T-helper 9 cell (primary cell): ENCODE results near the gene NCAPD2.
"Not testable (repeated sequence)": the region's sequence is repeated elsewhere in the genome, so short reads cannot be mapped to it uniquely, and the experiment has no call there.

Source experiments
- DNase-seq: peaks from one replicate; pipeline ENCODE4 v3.0.0-alpha.2; 2020

The NCAPD2 gene

DNA sequence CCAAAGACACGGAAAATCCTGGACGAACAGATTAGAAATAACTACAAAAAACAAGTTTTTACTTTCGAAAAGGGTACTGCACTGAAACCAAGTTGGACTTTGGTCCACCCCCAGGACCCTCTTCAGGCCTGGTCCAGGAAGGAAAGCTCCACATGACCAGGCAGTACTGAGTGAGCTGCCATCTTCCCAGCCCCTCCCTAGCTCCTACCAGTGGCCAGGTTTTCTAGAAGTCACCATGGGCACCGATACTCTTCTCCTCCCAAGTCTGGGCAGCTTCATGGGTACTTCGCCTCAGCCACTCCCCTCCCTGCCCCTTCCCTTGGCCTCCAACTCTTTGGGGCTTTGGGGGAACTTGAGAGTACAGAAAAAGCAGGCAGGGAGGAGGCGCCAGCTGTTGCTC is 30.0 kb upstream of the NCAPD2 start:
- no peak for DNase-seq

DNA sequence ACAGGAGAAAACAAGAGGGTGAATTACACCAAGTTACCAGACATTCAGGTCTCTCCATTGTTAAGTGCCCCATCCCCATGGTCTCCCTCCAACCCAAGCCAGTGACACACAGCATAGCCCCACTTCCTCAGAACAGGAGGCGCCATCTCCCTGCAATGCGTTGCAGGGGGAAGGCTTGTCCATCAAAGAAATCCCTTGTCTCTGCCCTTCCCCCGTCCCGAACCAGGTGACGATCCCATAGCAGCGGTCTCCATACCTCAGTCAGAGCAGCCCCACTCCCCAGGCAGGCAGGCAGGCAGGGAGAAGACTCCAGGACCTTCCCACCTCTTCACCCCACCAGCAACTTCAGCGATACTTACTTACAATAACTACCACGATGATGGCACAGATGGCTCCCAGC is 29.4 kb upstream of the NCAPD2 start:
- no peak for DNase-seq

DNA sequence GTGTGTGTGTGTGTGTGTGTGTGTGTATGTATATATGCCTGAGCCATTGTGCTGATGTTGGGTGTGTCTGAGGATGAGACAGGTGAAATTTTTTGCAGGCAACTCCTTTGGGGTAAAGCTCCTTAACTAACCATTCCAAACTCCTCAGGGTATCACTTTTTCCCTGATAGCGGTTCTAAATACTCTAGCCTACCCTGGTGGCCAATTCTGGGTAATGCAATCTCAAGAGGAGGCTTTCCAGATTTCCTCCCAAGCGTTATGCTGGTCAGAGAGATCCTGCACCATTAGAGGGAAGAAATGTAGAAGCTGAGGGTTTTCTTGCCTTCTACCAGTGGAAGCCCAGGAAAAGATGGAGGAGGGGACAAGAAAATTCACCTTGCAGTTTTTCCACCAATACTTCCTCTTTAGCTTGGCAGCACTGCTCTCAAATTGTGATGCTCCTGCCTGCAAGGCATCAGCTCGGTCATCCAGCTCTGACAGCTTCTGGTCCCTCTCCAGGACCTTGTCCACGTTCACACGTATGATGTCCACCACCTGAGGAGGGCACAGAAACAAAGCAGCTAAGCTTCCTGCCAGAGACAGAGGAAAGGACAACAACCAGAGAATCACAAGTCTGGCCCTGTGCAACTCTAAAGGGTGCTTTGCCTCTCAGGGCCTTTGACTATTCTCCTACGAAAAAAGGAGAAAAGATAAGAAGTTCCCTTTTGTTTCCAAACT is 28.3 kb upstream of the NCAPD2 start:
- DNase-seq = no peak

DNA sequence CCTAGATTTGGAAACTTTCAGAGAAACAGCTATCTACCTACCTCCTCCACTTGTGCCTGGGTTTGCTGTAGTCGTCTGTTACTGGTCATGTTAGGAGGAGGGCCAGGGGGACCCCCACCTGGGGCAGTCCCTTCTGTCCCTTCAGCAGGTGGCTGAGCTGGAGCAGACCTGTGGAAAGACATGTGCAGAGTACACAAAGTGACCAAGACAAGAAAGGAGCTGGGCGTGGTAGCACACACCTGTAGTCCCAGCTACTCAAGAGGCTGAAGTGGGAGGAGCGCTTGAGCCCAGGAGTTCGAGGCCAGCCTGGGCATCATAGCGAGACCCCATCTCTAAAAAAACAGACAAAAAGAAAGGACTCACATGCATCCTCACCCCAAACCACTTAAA is 27.7 kb upstream of the NCAPD2 start:
- no peak for DNase-seq

DNA sequence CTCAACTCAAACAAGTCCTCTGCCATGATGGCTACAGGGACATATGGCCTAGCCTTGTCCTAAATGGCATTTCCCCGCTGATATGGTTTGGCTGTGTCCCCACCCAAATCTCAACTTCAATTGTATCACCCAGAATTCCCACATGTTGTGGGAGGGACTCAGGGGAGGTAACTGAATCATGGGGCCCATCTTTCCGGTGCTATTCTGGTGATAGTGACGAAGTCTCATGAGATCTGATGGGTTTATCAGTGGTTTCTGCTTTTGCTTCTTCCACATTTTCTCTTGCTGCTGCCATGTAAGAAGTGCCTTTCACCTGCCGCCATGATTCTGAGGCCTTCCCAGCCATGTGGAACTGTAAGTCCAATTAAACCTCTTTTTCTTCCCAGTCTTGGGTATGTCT is 27.2 kb upstream of the NCAPD2 start:
- DNase-seq = not testable (repeated sequence)

DNA sequence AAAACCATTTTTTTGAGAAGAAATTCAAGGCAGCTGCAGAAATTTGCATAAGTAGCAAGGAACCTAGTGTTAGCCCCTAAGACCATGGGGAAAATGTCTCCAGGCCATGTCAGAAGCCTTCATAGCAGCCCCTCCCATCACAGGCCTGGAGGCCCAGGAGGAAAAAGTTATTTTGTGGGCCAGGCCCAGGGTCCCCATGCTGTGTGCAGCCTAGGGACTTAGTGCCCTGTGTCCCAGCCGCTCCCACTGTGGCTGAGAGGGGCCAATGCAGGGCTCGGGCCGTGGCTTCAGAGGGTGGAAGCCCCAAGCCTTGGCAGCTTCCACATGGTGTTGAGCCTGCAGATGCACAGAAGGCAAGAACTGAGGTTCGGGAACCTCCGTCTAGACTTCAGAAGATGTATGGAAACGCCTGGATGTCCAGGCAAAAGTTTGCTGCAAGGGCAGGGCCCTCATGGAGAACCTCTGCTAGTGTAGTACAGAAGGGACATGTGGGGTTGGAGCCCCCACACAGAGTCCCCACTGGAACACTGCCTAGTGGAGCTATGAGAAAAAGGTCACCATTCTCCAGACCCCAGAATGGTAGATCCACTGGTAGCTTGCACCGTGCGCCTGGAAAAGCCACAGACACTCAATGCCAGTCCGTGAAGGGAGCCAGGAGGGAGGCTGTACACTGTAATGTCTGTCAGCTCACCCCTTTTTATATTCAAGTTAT is 26.2 kb upstream of the NCAPD2 start:
- DNase-seq = not testable (repeated sequence)

DNA sequence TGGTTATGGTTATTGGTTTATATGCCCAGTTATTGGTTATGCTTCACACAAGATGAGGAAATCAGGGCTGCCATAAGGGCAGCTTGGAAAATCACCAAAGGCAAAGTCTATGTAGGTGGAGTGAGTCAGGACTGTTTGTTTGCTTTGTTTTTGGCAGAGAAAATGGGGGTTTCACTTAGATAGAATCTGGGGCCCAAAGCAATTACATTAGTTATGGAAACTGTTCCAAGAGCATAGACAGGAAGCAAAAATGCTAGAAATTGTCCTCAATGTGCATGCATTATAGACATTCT is 25.7 kb upstream of the NCAPD2 start:
- DNase-seq = no peak

DNA sequence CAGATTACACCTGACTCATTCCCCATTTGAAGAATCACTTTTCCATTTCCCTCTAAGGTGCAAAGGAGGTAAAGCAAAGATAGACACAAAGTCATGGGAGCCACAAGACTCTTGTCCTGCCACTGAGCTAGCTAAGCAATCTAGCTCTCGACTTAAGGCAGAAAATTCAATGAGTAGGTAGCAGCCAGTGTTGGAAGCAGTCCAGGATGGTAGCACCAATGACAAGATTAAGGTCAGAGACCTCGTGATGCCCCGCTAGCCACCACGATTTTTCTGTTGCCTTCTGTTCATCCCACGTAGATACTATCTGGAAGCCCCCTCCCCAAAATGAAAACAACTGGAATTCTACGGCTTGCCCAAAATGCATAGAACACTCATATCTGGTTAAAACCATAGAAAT is 24.8 kb upstream of the NCAPD2 start:
- DNase-seq = no peak

DNA sequence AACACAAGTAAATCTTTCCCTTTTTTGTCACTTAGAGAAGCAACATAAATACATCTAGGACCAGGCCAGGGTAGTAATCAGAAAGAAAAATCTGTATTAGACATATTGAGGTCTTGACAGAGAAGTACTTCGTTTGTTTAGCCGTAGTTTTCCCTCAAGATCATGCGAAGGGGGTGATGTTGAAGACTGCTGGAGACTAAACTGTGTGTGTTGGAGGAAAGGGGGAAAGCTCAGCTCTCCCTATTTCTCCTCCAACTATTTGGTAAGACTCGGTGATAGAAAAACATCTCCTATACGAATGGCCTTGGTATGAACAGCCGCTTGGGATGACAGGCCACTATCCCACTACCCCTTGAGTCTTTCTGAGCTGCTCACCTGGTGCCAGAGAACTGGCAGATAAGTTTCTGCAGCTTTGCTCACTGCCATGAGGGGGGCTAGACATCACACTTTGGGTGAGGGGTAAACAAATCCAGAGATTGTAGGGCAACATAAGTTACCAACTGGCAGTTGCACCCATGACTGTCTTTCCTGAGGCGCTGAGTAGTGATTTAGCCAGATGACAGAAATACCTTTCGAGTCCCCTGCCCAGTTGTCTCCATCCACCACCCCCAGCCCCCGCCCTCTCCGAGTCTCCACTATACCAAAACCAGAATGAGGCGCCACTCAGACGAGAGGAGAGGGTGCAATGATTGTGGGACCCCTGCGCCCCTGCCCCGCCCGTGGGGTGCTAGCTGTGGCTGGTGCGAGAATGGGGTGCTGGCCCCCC is 24.1 kb upstream of the NCAPD2 start:
- DNase-seq = no peak

DNA sequence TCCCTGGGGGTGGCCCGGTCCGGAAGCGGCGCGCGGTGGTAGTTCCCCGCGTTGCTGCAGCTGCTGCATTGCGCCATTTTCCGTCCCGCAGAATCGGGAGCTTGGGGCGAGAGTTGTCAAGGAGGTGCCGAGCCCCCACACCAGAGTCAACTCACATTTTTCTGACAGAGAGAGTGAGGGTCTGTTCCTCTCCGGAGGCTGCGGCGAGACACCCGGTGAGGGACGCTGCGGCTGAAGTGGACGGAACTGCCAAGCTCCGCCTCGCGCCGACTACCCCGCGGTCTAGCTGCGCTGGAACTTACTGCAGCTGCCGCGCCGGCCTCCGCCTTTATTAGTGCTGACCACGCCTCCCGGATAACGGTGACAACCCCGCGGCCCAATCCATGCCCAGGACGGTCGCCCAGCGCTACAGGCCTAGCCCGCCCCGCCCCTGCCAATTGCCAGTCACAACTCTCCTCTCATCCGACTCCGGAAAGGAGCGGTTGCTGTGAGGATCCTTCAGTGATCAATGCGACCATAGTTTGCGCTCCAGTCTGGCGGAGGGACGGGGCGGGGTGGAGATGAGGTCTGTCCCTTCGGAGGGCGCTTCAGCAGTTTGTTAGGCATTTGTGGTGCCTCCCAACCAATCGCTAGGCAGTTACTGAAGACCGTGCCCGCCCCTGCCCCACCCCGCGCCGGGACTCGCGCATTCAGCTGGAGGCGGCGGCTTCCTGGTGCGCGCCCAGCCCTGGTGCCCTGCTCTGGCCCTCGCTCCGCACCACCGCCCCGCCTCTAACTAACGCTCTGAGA is 23.3 kb upstream of the NCAPD2 start, which contains the start of gene VAMP1:
Gene VAMP1 (minus strand): TSS at position 303 of the 789 bp plus-strand sequence. CDS start 146 bp downstream, at position 157.
- DNase-seq = peak; percentile 96

DNA sequence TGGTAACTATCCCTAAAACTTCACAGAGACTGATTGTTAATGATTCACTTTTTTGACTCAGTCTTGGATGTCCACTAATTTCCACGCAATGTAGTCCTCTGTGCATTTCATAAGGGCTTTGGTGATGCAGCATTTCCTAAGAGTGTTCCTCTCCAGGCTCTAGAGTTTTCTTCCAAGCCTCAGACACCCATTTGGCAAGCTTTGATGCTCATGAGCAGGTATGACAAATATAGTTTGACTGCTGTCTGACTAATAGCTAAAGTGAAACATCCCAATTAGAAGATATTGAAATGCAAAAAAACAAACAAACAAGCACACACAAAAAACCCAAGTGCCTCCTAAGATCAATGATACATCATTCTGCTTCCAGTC is 21.9 kb upstream of the NCAPD2 start:
- no peak for DNase-seq

DNA sequence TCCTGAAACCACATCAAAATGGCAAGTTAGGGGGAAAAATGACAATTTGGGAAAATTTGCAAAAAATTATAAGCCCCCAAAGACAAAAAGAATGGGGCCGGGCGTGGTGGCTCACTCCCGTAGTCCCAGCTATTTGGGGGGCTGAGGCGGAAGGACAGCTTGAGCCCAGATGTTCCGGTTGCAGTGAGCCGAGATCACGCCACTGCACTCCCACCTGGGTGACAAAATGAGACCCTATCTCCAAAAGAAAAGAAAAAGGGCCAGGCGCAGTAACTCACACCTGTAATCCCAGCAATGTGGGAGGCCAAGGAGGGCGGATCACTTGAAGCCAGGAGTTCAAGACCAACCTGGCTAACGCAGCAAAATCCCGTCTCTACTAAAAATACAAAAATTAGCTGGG is 21.4 kb upstream of the NCAPD2 start:
- DNase-seq = no peak

DNA sequence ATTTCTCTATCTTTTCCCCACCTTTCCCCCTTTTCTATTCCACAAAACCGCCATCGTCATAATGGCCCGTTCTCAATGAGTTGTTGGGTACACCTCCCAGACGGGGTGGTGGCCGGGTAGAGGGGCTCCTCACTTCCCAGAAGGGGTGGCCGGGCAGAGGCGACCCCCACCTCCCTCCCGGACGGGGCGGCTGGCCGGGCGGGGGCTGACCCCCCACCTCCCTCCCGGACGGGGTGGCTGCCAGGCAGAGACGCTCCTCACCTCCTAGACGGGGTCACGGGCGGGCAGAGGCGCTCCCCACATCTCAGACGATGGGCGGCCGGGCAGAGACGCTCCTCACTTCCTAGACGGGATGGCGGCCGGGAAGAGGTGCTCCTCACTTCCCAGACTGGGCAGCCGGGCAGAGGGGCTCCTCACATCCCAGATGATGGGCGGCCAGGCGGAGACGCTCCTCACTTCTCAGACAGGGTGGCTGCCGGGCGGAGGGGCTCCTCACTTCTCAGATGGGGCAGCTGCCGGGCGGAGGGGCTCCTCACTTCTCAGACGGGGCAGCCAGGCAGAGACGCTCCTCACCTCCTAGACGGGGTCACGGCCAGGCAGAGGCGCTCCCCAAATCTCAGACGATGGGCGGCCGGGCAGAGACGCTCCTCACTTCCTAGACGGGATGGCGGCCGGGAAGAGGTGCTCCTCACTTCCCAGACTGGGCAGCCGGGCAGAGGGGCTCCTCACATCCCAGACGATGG is 18.5 kb upstream of the NCAPD2 start:
- DNase-seq = not testable (repeated sequence)

DNA sequence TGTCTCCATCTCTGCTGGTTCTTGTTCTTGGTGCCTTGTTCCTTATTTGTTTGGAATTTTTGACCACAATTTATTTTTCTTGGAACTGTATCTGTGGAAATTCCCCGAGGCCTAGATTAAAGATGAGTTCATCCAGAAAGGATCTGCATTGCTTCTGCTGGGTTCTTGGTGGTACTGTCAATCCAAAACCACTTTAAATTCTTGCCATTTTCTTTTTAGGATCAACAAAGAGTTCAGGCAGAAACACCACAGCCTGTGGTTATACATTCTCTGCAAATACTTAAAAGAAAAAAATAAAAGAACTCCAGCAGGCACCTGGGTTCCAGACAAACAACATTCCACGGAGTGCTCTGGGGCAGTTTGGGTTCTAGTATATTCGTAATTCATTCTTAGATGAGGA is 17.4 kb upstream of the NCAPD2 start:
- no peak for DNase-seq

DNA sequence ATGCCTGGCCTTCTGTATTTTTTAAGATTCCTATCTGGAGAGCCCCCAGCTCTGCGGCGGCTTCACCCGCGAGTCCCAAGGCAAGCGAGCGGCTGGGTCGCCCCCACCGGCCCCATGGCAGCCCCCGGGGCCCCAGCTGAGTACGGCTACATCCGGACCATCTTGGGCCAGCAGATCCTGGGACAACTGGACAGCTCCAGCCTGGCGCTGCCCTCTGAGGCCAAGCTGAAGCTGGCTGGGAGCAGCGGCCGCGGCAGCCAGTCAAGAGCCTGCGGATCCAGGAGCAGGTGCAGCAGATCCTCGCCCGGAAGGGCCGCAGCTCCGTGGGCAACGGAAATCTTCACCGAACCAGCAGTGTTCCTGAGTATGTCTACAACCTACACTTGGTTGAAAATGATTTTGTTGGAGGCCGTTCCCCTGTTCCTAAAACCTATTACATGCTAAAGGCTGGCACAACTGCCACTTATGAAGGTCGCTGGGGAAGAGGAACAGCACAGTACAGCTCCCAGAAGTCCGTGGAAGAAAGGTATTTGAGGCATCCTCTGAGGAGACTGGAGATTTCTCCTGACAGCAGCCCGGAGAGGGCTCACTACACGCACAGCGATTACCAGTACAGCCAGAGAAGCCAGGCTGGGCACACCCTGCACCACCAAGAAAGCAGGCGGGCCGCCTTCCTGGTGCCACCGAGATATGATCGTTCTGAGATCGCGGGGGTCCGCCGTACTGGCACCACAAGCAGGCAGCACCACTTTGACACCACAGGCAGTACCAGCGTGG is 16.1 kb upstream of the NCAPD2 start:
- DNase-seq = not testable (repeated sequence)

DNA sequence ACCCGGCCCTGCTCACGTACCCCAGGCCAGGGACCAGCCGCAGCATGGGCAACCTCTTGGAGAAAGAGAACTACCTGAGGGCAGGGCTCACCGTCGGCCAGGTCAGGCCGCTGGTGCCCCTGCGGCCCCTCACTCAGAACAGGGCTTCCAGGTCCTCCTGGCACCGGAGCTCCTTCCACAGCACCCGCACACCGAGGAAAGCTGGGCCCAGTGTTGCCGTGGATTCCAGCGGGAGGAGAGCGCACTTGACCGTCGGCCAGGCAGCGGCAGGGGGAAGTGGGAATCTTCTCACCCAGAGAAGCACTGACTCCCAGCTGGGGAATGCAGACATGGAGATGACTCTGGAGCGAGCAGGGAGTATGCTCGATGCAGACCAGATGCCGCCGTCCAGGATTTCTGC is 15.5 kb upstream of the NCAPD2 start:
- DNase-seq = no peak

DNA sequence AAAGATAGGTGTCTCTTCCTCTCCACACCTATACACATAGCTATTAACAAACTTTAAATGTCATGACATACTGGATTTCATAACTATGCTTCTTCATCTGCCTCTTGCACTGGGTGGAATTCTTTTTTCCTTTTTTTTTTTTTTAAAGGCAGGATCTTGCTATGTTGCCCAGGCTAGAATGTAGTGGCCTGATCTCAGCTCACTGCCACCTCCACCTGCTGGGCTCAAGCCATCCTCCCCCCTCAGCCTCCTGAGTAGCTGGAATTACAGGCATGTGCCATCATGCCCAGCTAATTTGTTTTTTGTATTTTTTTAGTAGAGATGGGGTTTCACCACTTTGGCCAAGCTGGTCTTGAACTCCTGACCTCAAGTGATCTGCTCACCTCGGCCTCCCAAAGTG is 5.7 kb upstream of the NCAPD2 start:
- DNase-seq = no peak

DNA sequence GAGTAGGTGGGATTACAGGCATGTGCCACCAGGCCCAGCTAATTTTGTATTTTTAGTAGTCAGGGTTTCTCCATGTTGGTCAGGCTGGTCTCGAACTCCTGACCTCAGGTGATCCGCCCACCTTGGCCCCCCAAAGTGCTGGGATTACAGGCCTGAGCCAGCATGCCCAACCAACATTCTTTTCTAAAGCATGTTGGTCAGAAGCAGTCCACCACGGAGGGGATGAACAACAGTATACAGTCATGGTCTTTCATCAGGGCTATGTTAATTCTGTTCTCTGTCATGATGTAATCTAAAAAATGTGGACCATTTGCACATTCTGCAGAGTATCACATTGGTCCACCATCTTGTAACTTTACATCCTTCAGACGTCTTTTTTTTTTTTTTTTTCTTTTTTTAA is 4.5 kb upstream of the NCAPD2 start:
- no peak for DNase-seq

DNA sequence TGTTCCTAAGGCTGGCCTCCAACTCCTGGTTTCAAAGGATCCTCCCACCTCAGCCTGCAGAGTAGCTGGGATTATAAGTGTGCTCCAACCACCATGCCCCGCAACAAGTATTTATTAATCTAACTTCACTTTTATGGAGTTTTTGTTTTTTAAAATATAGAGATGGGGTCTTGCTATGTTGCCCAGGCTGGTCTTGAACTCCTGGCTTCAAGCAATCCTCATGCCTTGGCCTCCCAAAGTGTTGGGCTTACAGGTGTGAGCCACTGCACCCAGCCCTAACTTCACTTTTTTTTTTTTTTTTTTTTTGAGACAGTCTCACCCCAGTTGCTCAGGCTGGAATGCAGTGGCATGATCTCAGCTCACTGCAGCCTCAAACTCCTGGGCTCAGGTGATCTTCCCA is 3.2 kb upstream of the NCAPD2 start:
- not testable (repeated sequence) for DNase-seq

DNA sequence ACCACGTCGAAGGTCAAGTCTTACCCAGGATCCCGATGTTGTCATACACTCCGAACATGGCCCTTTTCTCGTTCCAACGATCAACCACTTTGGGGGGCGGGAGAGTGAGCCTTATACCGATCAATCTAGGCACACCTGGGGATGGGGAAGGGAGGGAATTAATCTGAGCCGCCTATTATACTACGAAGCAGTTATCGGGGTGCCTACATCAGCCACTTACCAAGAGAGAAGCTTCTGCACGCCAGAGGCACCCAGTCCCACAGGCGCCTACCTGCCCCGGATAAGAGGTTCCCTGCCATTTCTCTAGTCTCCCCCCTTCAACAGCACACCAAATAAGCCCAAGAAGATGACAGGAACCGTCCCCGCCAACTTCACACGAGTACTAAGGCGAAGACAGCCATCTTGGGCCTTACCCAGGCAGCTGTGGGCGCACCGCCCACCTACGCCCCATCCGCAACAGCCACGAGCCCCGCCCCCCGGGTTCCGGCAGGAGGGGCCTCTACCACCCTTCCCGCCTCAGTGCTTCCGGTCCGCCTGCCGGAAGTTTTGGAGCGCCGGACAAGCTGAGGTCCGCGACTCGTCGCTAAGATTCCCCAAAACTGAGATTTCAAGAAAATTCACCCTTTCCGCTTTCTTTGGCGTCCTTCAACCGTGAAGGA is 935 bp upstream of the NCAPD2 start, which contains the start of gene MRPL51:
Gene MRPL51 (minus strand): TSS at position 425 of the 659 bp plus-strand sequence. CDS start 126 bp downstream, at position 299.
- peak; percentile 97 for DNase-seq

DNA sequence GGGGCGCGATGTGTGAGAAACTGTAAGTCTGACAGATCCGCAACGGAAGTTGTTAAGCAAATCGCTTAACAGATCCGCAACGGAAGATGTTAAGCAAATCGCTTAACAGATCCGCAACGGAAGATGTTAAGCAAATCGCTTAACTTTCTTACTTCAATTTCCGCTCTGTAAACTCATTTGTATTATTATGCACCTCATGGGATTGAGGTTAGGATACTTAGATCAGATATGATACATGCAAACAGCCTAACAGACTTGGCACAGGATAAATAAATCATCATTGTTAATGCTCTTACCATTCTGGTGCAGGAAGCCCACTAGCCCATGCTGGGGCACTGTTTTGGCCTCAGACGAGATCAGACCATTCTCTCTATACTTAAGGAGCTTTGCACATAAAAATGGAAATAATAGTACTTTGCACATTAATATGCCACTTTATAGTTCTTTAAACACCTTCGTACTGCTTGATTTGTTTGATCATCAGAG is 399 bp downstream of the NCAPD2 start:
- no peak for DNase-seq
